Heart right ventricle (tissue), 16 donors: ENCODE results near the gene TTC31. TPM values are rescaled to one million over a fixed set of nuclear protein-coding genes. Genes with fewer than 3 reads are reported as not detected.
A peak's percentile ranks its signal among the peaks of the same experiment; 100 is the strongest.

Source experiments
- ATAC-seq, 8 donors: fragments of 200-7000 bp; cut with Tn5 transposase; one replicate each; pipeline ENCODE4 v1.9.1; 2020; ENCODE audit warnings: mild to moderate bottlenecking in 8 of 8, moderate library complexity in 8 of 8, moderate number of reproducible peaks in 1 of 8
- DNase-seq, 2 donors: peaks; one replicate each; pipeline ENCODE4 v3.0.0-alpha.2; 2020
- H3K27ac ChIP-seq, 10 donors: fragments of 200-600 bp; sonication (generic) in 2 of 10; one replicate each; pipeline versions ENCODE4 v1.5.0 to v1.8.0; 2020 to 2022; ENCODE audit warnings: mild to moderate bottlenecking in 3 of 10
- H3K27me3 ChIP-seq, 7 donors: fragments of 200-600 bp; one replicate each; pipeline ENCODE4 v1.8.0; 2021 to 2022; ENCODE audit warnings: mild to moderate bottlenecking in 2 of 7
- H3K36me3 ChIP-seq, 9 donors: fragments of 200-600 bp; sonication (generic) in 1 of 9; one replicate each; pipeline versions ENCODE4 v1.5.0 to v1.8.0; 2020 to 2022; ENCODE audit warnings: mild to moderate bottlenecking in 2 of 9
- H3K4me1 ChIP-seq, 9 donors: fragments of 200-600 bp; sonication (generic) in 1 of 9; one replicate each; pipeline versions ENCODE4 v1.5.0 to v1.8.0; 2020 to 2022; ENCODE audit warnings: mild to moderate bottlenecking in 4 of 9
- H3K4me3 ChIP-seq, 10 donors: fragments of 200-600 bp; sonication (generic) in 2 of 10; one replicate each; pipeline versions ENCODE4 v1.5.0 to v1.8.0; 2020 to 2022; ENCODE audit warnings: mild to moderate bottlenecking in 7 of 10, moderate library complexity in 2 of 10
- H3K9me3 ChIP-seq, 11 donors: fragments of 200-600 bp in 10 of 11; sonication (generic) in 2 of 11; one replicate each; pipeline versions ENCODE4 v1.5.0 to v1.8.0; 2013 to 2022; ENCODE audit warnings: mild to moderate bottlenecking in 2 of 11, control low read depth in 1 of 11, moderate library complexity in 1 of 11
- CTCF ChIP-seq, 9 donors: fragments of 200-600 bp; sonication (generic) in 2 of 9; IDR thresholded peaks; one replicate each; pipeline versions ENCODE4 v1.5.0 to v1.8.0; 2021 to 2022; ENCODE audit warnings: antibody characterized with exemption in 9 of 9, mild to moderate bottlenecking in 5 of 9, moderate library complexity in 1 of 9
- WGBS, 2 donors: extraction: QIAGEN DNeasy Blood & Tissue Kit; methylation state at CpG; one replicate each; pipeline ENCODE4 v1.1.7; 2013; ENCODE audit warnings: inconsistent platforms in 1 of 2; 5-methylcytosine and 5-hydroxymethylcytosine counted together
- intact Hi-C, 10 donors: fragments of 100-400 bp; cut with DNase I; formaldehyde crosslinking; loops; one replicate each; pipeline versions ENCODE4 v1.11.1 to v1.14.2; 2022
- polyA plus RNA-seq, 2 donors: library from polyadenylated mRNA; stranded (reverse); fragments of 200-250 nt; gene quantifications; one replicate each; pipeline ENCODE4 v1.2.3, GENCODE V29; 2013
- total RNA-seq, 10 donors: library from RNA; stranded (reverse); fragmentation: NEBNext Ultra II Directional in 3 of 10; extraction: Animal tissue kit (Norgen Biotek cat#: 25700) in 3 of 10; gene quantifications; one replicate each; pipeline versions ENCODE4 v1.2.1 to v1.2.4, GENCODE V29; 2021 to 2023
- donor health status: Arrhythmogenic right ventricular cardiomyopathy.
- donor health status: ischemic (EF 13 %, LVEDD 7.1; RV severe dilation, severe dysfunction).
- donor health status: healthy with polysubstance abuse.
- donor health status: DM: no; HTN: yes; CAD: no.
- donor health status: DM: no; HTN: no; CAD: no.
- donor health status: ischemic (EF 25% LVEDD 6.9; RV normal size, moderate dysfunction).
- donor health status: ischemic (EF 25% LVEDD 5.7; RV mildly dilated, moderate dysfunction).
- donor health status: healthy.
- donor health status: DM: yes; HTN: yes; CAD: no.
- donor health status: Ischemic cardiomyopathy.
- donor health status: ischemic (EF 35%, LVEDD 5.7; RV mildly dilated, moderate dysfunction).
- donor health status: nonischemic (EF 11% LVEDD 7.7; RV severe dilation, severe dysfunction).
- donor health status: DM: yes; HTN: yes; CAD: no.
- donor health status: PGD.
- donor health status: ischemic (EF 29% LVEDD 5.4; RV normal size, mild dysfunction).
- donor health status: nonischemic (EF 23%, LVEDD 6.1; RV moderate dilation, normal function).

The TTC31 gene
- total and polyA plus RNA-seq, 12 donors: 7.2 to 18.7 (median 9.4) TPM

GRCh38 chr2:74514368-74515270, 31.7 kb downstream of the TTC31 start, which contains the start of gene TLX2:
Gene TLX2, plus strand, starts transcription at chr2:74514450. Its CDS starts 357 bp downstream, at chr2:74514807.
- intact Hi-C loops: no loop called here
- Histone ChIP-seq H3K9me3 (no peaks in the 10 kb centered on the region), H3K4me3 (peak within 1 kb of the TSS in 3 of 10 donors; percentile 14 to 51 (median 24)), H3K27ac (no peak within 1 kb of the TSS), H3K4me1 (peaks cover 8 to 34% (median 29%) of the 10 kb centered on the region in 9 donors), H3K36me3 (no peaks in the 10 kb centered on the region), H3K27me3 (peaks cover 51 to 100% (median 100%) of the 10 kb centered on the region in 7 donors)
- WGBS, 2 donors: 2 to 4% methylated on average over 67 to 82 of the region's 82 CpGs
- ATAC-seq (peak in 1 of 8 donors; percentile 5), DNase-seq (no peak)
- no peak for TF ChIP-seq CTCF (IDR thresholded peaks at IDR 0.05)

GRCh38 chr2:74515271-74515980, 32.5 kb downstream of the TTC31 start:
- H3K27me3 ChIP-seq: peaks cover 51 to 100% (median 100%) of the 10 kb centered on the region in 7 donors
- no peak overlapping the region for H3K27ac ChIP-seq
- intact Hi-C loops: no loop called here
- no peaks in the 10 kb centered on the region for H3K9me3 ChIP-seq
- ATAC-seq (peak in 2 of 8 donors; percentile 9 to 15), DNase-seq (no peak)
- peaks cover 8 to 34% (median 29%) of the 10 kb centered on the region in 9 donors for H3K4me1 ChIP-seq
- H3K4me3 ChIP-seq: peak overlapping the region; percentile 10 to 52 (median 44)
- WGBS, 2 donors: 4 to 6% methylated on average over 60 of the region's 60 CpGs
- no peaks in the 10 kb centered on the region for H3K36me3 ChIP-seq
- TF ChIP-seq CTCF (IDR thresholded peaks at IDR 0.05): no peak

GRCh38 chr2:74515981-74516633, 33.2 kb downstream of the TTC31 start:
- peak; percentile 69 to 90 (median 85) for ATAC-seq
- Histone ChIP-seq H3K27ac (no peak overlapping the region), H3K27me3 (peaks cover 51 to 100% (median 98%) of the 10 kb centered on the region in 7 donors), H3K9me3 (no peaks in the 10 kb centered on the region), H3K4me1 (peaks cover 8 to 34% (median 29%) of the 10 kb centered on the region in 9 donors), H3K36me3 (no peaks in the 10 kb centered on the region), H3K4me3 (peak overlapping the region; percentile 10 to 52 (median 44))
- WGBS, 2 donors: 2 to 3% methylated on average over 69 to 72 of the region's 72 CpGs
- intact Hi-C loops: no loop called here
- peak; percentile 69 to 76 for DNase-seq
- no peak for TF ChIP-seq CTCF (IDR thresholded peaks at IDR 0.05)

- Histone ChIP-seq H3K9me3 (no peaks in the 10 kb centered on the region), H3K4me1 (peaks cover 8 to 34% (median 29%) of the 10 kb centered on the region in 9 donors), H3K4me3 (peak overlapping the region in 8 of 10 donors; percentile 28 to 52 (median 46)), H3K27ac (no peak overlapping the region), H3K36me3 (no peaks in the 10 kb centered on the region), H3K27me3 (peaks cover 51 to 98% (median 93%) of the 10 kb centered on the region in 7 donors)
- WGBS, 2 donors: 58 to 61% methylated on average over 13 of the region's 13 CpGs
- TF ChIP-seq CTCF (IDR thresholded peaks at IDR 0.05): no peak
- no peak for DNase-seq
- intact Hi-C loops: no loop called here
- no peak for ATAC-seq
Observed at GRCh38 chr2:74516650-74517049, 33.8 kb downstream of the TTC31 start.
